Measurements from ENCODE around the gene PRKAG1. TPM values are rescaled to one million over a fixed set of nuclear protein-coding genes. Genes with fewer than 3 reads are reported as not detected.

PRKAG1 gene
- total and polyA plus RNA-seq, 7 experiments from 2014 or later = 34.0 to 74.4 (median 49.6) TPM

DNA sequence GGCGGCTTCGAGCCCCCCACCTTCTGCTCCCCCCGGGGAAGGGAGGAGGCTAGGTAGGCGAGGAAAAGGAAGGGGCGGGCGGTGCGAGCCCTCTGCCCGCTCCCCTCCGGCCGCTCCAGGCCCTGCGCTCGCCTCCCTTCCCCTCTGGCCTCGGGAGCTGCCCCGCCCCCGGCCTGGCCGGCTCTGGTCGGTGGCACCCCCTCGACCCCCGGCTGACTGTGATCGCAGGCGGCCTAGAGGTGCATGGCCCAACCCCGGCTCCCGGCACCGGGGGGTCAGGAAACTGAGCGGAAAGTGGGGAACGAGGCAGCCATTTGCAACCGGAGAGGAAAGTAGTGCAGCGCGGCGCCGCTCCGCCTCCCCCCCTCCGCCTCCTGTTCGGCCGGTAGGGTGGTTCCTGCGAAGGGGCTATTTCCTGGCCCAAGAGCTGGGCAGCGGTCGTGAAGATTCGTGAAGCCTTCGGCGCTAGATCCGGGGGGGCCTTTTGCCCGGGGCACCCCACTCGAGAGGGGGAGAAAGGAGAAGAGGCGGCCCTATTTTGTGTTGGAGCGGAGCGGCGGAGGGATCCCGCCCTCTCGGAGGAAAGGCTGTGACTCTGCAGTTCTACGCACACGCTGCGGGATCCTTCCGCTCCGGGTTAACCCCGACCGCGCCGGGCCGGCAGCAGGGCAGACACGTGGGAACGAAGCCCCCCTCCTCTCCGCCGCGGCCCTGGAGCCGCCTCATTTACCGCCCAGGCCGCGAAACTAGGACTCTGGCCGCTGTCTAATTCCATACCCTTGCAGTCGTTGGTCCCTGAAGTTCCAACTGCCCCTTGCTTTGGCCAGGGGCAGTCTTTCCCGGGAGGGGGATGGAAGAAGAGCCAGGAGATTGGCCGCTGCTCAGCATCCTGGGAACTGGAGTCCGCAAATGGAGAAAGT is 41.9 kb upstream of the PRKAG1 start, which contains the start of gene KMT2D:
KMT2D (minus strand) TSS at position 558 of the 920 bp plus-strand sequence. CDS start 5,470 bp downstream, outside the sequence.
- H3K4me3 ChIP-seq (ENCODE audit: low read length) = peak within 1 kb of the TSS; percentile 87

DNA sequence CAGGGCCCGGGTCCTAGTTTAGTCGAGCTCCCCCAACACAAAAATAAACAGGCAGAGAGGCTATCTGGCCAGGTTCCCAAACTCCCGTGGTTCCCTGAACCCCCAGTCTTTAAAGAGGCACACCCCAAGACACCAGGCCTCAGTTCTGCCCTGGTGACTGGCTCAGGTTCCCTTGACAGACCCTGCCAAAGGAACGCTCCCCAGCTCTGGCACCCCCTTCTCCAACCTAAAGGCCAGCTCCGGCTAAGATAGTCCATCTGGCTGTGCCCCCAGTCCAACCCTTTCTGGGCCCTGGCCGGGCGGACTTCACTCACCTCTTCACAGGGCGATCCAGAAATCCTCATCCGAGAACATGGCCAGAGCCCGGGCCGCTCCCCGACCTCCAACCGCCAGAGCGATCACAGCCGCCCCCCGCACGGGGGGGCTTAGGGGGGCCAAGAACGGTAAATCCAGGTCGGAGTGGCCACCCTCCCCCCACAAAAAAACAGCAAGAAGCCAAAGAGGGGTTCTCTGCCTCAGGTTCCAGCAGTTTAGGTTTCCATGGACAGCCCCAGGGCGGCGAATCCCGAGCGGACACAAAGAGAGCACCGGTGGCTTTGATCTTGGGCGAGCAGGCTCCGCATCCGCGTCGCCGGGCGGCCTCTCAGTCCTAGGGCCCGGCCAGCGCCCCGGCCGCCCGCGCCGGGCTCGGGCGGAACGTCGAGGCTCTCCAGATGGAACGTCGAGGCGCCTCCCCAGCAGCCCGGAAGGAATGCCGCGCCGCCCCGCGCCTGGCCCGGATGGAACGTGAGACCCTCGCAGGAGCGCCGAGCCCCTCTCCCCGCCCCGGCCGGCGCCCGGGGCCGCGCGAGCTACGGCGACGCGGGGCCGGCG is 41.0 kb upstream of the PRKAG1 start:
- peak overlapping the region; percentile 87 for H3K4me3 ChIP-seq (ENCODE audit: low read length)
- intact Hi-C loops (cut with micrococcal nuclease) = loop anchor here (1.0 to 10.0 kb wide), 12 partner anchors 10 to 683 kb away; partner anchors contain the start of genes PRKAG1 (in 2 of the 2), RHEBL1 (in 2 of the 2), TUBA1A (in 2 of the 2) and DDX23 (in 1 of the 2)
- no peak for ATAC-seq
- H3K4me1 Mint-ChIP-seq = peaks cover 53 to 65% (median 60%) of the 10 kb centered on the region in 7 donors
- peak overlapping the region; percentile 87 for H3K27ac ChIP-seq (ENCODE audit: low read depth, low read length)
- peaks cover 47 to 49% of the 10 kb centered on the region in 2 donors for H3K4me1 ChIP-seq (ENCODE audit: control insufficient read depth in 2 of 2, insufficient read depth in 2 of 2, low read length in 2 of 2)
- ChIA-PET POLR2A (interaction anchor here (0.7 to 3.3 kb wide), 7 partner anchors 10 to 71 kb away, joined by 4 to 12 read pairs (median 4); partner anchors contain the start of genes RHEBL1 and TUBA1B), CTCF (interaction anchor here (0.7 to 0.9 kb wide), 3 partner anchors 11 to 81 kb away, joined by 3 to 4 read pairs (median 3); partner anchors contain the start of gene RHEBL1)
- H3K36me3 ChIP-seq (ENCODE audit: control insufficient read depth in 2 of 3, insufficient read depth in 3 of 3, low read length in 3 of 3) = peaks cover 0 to 13% (median 5%) of the 10 kb centered on the region in 3 experiments
- H3K9me3 ChIP-seq (ENCODE audit: control insufficient read depth in 2 of 3, low read length in 3 of 3) = no peaks in the 10 kb centered on the region
- peaks cover 0 to 9% (median 0%) of the 10 kb centered on the region in 11 donors for H3K9me3 Mint-ChIP-seq
- no peaks in the 10 kb centered on the region for H3K27me3 Mint-ChIP-seq
- DNase-seq = peak in 3 of 9 donors; percentile 22 to 41 (median 23)
- H3K36me3 Mint-ChIP-seq = peaks cover 0 to 10% (median 0%) of the 10 kb centered on the region in 5 donors
- H3K27ac Mint-ChIP-seq = peak overlapping the region; percentile 62 to 96 (median 88)
- no peaks in the 10 kb centered on the region for H3K27me3 ChIP-seq (ENCODE audit: control insufficient read depth in 2 of 2, insufficient read depth in 2 of 2, low read length in 2 of 2)
- peak overlapping the region; percentile 79 to 98 (median 92) for H3K4me3 Mint-ChIP-seq

More for the DNA sequence above, 41.9 kb upstream of the PRKAG1 start, which contains the start of gene KMT2D:
- Mint-ChIP-seq H3K36me3 (peaks cover 0 to 4% (median 0%) of the 10 kb centered on the region in 5 donors), H3K9me3 (peaks cover 0 to 6% (median 0%) of the 10 kb centered on the region in 11 donors), H3K4me3 (peak within 1 kb of the TSS; percentile 91 to 98 (median 95)), H3K27ac (peak within 1 kb of the TSS; percentile 90 to 99 (median 97)), H3K27me3 (no peaks in the 10 kb centered on the region), H3K4me1 (peaks cover 44 to 55% (median 51%) of the 10 kb centered on the region in 7 donors)
- POLR2A ChIA-PET = interaction anchor here (0.6 to 3.3 kb wide), 6 partner anchors 9 to 134 kb away, joined by 3 to 12 read pairs (median 4); partner anchors contain the start of genes RHEBL1 and TUBA1B
- peak; percentile 86 for ATAC-seq
- Histone ChIP-seq H3K27me3 (ENCODE audit: control insufficient read depth in 2 of 2, insufficient read depth in 2 of 2, low read length in 2 of 2) (no peaks in the 10 kb centered on the region), H3K27ac (ENCODE audit: low read depth, low read length) (peak within 1 kb of the TSS; percentile 87), H3K4me1 (ENCODE audit: control insufficient read depth in 2 of 2, insufficient read depth in 2 of 2, low read length in 2 of 2) (peaks cover 38 to 40% of the 10 kb centered on the region in 2 donors), H3K36me3 (ENCODE audit: control insufficient read depth in 2 of 3, insufficient read depth in 3 of 3, low read length in 3 of 3) (peaks cover 0 to 7% (median 0%) of the 10 kb centered on the region in 3 experiments), H3K9me3 (ENCODE audit: control insufficient read depth in 2 of 3, low read length in 3 of 3) (no peaks in the 10 kb centered on the region)
- intact Hi-C loops (cut with micrococcal nuclease) = loop anchor here (1.0 to 10.0 kb wide), 11 partner anchors 9 to 682 kb away; partner anchors contain the start of genes PRKAG1 (in 2 of the 2), RHEBL1 (in 2 of the 2), TUBA1A (in 2 of the 2) and LMBR1L (in 1 of the 2)
- DNase-seq = peak; percentile 80 to 94 (median 91)
- CTCF ChIA-PET = interaction anchor here (0.9 kb wide), 1 partner anchor 10 kb away, joined by 3 read pairs; the partner anchor contains the start of gene RHEBL1

DNA sequence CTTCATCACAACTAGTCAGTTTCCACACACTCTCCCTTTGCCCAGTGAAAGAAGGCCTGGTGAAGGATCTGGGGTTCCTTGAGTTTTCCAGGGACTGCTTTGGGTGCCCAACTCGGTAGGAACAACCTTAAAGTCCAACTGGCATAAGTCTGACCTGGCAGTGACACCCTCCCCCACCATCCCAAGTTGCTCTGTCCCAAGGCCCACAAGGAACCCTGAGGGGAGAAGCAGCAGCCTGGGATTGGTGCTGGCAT is 40.4 kb upstream of the PRKAG1 start:
- Mint-ChIP-seq H3K36me3 (peaks cover 0 to 9% (median 0%) of the 10 kb centered on the region in 5 donors), H3K9me3 (peaks cover 0 to 9% (median 0%) of the 10 kb centered on the region in 11 donors), H3K27ac (peak overlapping the region; percentile 62 to 96 (median 88)), H3K4me3 (peak overlapping the region; percentile 79 to 98 (median 92)), H3K4me1 (peaks cover 53 to 65% (median 61%) of the 10 kb centered on the region in 7 donors), H3K27me3 (no peaks in the 10 kb centered on the region)
- H3K36me3 ChIP-seq (ENCODE audit: control insufficient read depth in 2 of 3, insufficient read depth in 3 of 3, low read length in 3 of 3) = peaks cover 0 to 19% (median 7%) of the 10 kb centered on the region in 3 experiments
- H3K4me3 ChIP-seq (ENCODE audit: low read length) = peak overlapping the region; percentile 87
- ATAC-seq = no peak
- ChIA-PET CTCF (interaction anchor here (0.7 to 0.9 kb wide), 3 partner anchors 30 to 80 kb away, joined by 3 to 4 read pairs (median 3); no protein-coding TSS in a partner anchor), POLR2A (interaction anchor here (1.4 to 3.3 kb wide), 4 partner anchors 11 to 72 kb away, joined by 4 to 12 read pairs (median 9); partner anchors contain the start of genes RHEBL1 and TUBA1B)
- H3K9me3 ChIP-seq (ENCODE audit: control insufficient read depth in 2 of 3, low read length in 3 of 3) = no peaks in the 10 kb centered on the region
- peak overlapping the region; percentile 87 for H3K27ac ChIP-seq (ENCODE audit: low read depth, low read length)
- intact Hi-C loops (cut with micrococcal nuclease) = loop anchor here in 1 of 2 donors (5.0 kb wide), 1 partner anchor 207 kb away; the partner anchor contains the start of gene DDX23
- no peak for DNase-seq
- H3K4me1 ChIP-seq (ENCODE audit: control insufficient read depth in 2 of 2, insufficient read depth in 2 of 2, low read length in 2 of 2) = peaks cover 47 to 49% of the 10 kb centered on the region in 2 donors
- H3K27me3 ChIP-seq (ENCODE audit: control insufficient read depth in 2 of 2, insufficient read depth in 2 of 2, low read length in 2 of 2) = no peaks in the 10 kb centered on the region

DNA sequence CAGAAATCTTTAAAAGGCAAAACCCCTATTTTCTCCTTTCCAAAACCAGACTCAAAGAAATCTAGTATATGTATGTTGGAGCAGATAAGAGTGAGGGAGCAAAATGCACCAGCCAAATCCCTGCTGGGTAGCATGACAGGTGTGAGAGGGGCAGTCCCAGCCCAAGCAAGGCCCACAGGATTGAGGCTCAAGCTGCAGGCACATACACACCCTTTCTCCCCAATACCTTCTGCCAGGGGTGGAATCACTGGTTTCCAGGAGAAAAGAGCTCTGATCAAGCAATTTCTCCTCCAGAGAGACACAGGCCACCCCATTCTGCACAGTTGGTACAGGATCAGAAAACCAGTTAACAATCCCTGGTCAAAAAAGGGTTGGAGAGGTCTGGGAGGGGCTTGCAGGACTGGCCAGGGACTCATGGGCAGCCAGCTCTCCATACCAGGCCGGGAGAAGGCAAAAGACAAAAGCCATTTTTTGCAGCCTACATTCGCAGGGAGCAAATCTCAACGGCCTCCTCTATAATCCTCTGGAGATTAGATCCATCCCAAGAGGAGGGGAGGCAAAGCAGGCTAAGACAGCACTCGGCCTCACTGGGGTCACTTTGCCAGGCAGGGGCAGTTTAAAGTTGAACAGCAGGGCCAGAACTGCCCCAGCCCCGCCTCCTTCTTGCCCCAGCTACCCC is 39.9 kb upstream of the PRKAG1 start:
- Histone ChIP-seq H3K27me3 (ENCODE audit: control insufficient read depth in 2 of 2, insufficient read depth in 2 of 2, low read length in 2 of 2) (no peaks in the 10 kb centered on the region), H3K4me1 (ENCODE audit: control insufficient read depth in 2 of 2, insufficient read depth in 2 of 2, low read length in 2 of 2) (peaks cover 47 to 49% of the 10 kb centered on the region in 2 donors), H3K27ac (ENCODE audit: low read depth, low read length) (peak overlapping the region; percentile 87), H3K36me3 (ENCODE audit: control insufficient read depth in 2 of 3, insufficient read depth in 3 of 3, low read length in 3 of 3) (peaks cover 0 to 23% (median 11%) of the 10 kb centered on the region in 3 experiments), H3K4me3 (ENCODE audit: low read length) (peak overlapping the region; percentile 87), H3K9me3 (ENCODE audit: control insufficient read depth in 2 of 3, low read length in 3 of 3) (no peaks in the 10 kb centered on the region)
- Mint-ChIP-seq H3K36me3 (peaks cover 0 to 10% (median 0%) of the 10 kb centered on the region in 5 donors), H3K9me3 (peaks cover 0 to 9% (median 0%) of the 10 kb centered on the region in 11 donors), H3K27me3 (no peaks in the 10 kb centered on the region), H3K4me3 (peak overlapping the region; percentile 79 to 98 (median 92)), H3K4me1 (peaks cover 52 to 67% (median 59%) of the 10 kb centered on the region in 7 donors), H3K27ac (peak overlapping the region; percentile 62 to 96 (median 88))
- POLR2A ChIA-PET = interaction anchor here (0.5 to 3.3 kb wide), 7 partner anchors 10 to 222 kb away, joined by 3 to 12 read pairs (median 4); partner anchors contain the start of genes RHEBL1 and TUBA1B
- intact Hi-C loops (cut with micrococcal nuclease) = loop anchor here in 1 of 2 donors (5.0 kb wide), 1 partner anchor 206 kb away; the partner anchor contains the start of gene DDX23
- no peak for ATAC-seq
- CTCF ChIA-PET = interaction anchor here (0.8 to 0.9 kb wide), 2 partner anchors 31 to 37 kb away, joined by 3 to 4 read pairs; no protein-coding TSS in a partner anchor
- DNase-seq = no peak

DNA sequence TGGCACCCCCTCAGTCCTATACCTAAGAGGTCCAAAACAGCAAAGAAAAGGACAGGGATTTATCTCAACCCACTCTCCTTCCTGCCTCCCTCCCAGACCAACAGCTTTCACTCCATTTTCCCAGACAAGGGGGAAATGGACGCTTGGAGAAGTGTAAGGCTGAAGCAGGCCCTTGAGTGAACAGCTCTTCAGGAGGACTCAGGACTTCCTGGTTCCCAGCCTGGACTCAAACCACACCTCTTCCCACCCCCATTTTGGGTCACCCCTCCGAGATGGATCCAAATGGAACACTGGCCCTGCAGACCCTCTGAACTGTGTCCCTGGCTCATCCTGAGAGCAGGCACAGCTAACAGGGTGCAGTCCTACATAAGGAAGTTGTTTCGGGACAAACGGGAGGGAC is 39.3 kb upstream of the PRKAG1 start:
- peaks cover 47 to 49% of the 10 kb centered on the region in 2 donors for H3K4me1 ChIP-seq (ENCODE audit: control insufficient read depth in 2 of 2, insufficient read depth in 2 of 2, low read length in 2 of 2)
- peaks cover 52 to 71% (median 60%) of the 10 kb centered on the region in 7 donors for H3K4me1 Mint-ChIP-seq
- peak overlapping the region; percentile 79 to 98 (median 92) for H3K4me3 Mint-ChIP-seq
- H3K27me3 ChIP-seq (ENCODE audit: control insufficient read depth in 2 of 2, insufficient read depth in 2 of 2, low read length in 2 of 2) = no peaks in the 10 kb centered on the region
- intact Hi-C loops (cut with micrococcal nuclease) = loop anchor here in 1 of 2 donors (5.0 kb wide), 1 partner anchor 206 kb away; the partner anchor contains the start of gene DDX23
- peaks cover 0 to 29% (median 15%) of the 10 kb centered on the region in 3 experiments for H3K36me3 ChIP-seq (ENCODE audit: control insufficient read depth in 2 of 3, insufficient read depth in 3 of 3, low read length in 3 of 3)
- peak overlapping the region; percentile 87 for H3K27ac ChIP-seq (ENCODE audit: low read depth, low read length)
- H3K4me3 ChIP-seq (ENCODE audit: low read length) = peak overlapping the region; percentile 87
- peaks cover 0 to 15% (median under 1%) of the 10 kb centered on the region in 5 donors for H3K36me3 Mint-ChIP-seq
- no peaks in the 10 kb centered on the region for H3K9me3 ChIP-seq (ENCODE audit: control insufficient read depth in 2 of 3, low read length in 3 of 3)
- no peaks in the 10 kb centered on the region for H3K27me3 Mint-ChIP-seq
- ChIA-PET CTCF (interaction anchor here (0.9 kb wide), 1 partner anchor 31 kb away, joined by 3 read pairs; no protein-coding TSS in a partner anchor), POLR2A (interaction anchor here (0.5 to 3.3 kb wide), 5 partner anchors 10 to 222 kb away, joined by 3 to 12 read pairs (median 7); partner anchors contain the start of genes RHEBL1 and TUBA1B)
- H3K9me3 Mint-ChIP-seq = peaks cover 0 to 9% (median 0%) of the 10 kb centered on the region in 11 donors
- H3K27ac Mint-ChIP-seq = peak overlapping the region; percentile 62 to 96 (median 88)
- no peak for ATAC-seq
- DNase-seq = no peak
